MG63 (cell line): ENCODE measurements around the gene DMD. TPM values are rescaled to one million over a fixed set of nuclear protein-coding genes. Genes with fewer than 3 reads are reported as not detected.
"Not testable (repeated sequence)": the region's sequence is repeated elsewhere in the genome, so short reads cannot be mapped to it uniquely, and the experiment has no call there.

Experiments used
- DNase-seq: peaks from one replicate; pipeline ENCODE4 v3.0.0-alpha.2; 2020
- H3K27me3 ChIP-seq: fragments of 250-450 bp; sonication (Bioruptor Pico); 2 replicates; pipeline ENCODE4 v1.5.1; 2020; ENCODE audit warnings: mild to moderate bottlenecking, moderate library complexity
- H3K36me3 ChIP-seq: fragments of 250-450 bp; sonication (Bioruptor Pico); 2 replicates; pipeline ENCODE4 v1.5.1; 2020; ENCODE audit warnings: mild to moderate bottlenecking, moderate library complexity
- H3K4me3 ChIP-seq: fragments of 250-450 bp; sonication (Bioruptor Pico); 2 replicates; pipeline ENCODE4 v1.5.1; 2020; ENCODE audit warnings: mild to moderate bottlenecking, moderate library complexity
- H3K9me3 ChIP-seq: fragments of 250-450 bp; sonication (Bioruptor Pico); 2 replicates; pipeline ENCODE4 v1.5.1; 2020; ENCODE audit warnings: mild to moderate bottlenecking, moderate library complexity
- total RNA-seq: library from RNA; depleted of rRNA; stranded (reverse); fragments of >200 nt; shearing (Covaris generic); gene quantifications from 2 replicates; pipeline ENCODE4 v1.2.3, GENCODE V29; 2014; ENCODE audit warnings: low replicate concordance

The DMD gene
- total RNA-seq, 1 experiment from 2014 or later: 11.5 TPM

DNA sequence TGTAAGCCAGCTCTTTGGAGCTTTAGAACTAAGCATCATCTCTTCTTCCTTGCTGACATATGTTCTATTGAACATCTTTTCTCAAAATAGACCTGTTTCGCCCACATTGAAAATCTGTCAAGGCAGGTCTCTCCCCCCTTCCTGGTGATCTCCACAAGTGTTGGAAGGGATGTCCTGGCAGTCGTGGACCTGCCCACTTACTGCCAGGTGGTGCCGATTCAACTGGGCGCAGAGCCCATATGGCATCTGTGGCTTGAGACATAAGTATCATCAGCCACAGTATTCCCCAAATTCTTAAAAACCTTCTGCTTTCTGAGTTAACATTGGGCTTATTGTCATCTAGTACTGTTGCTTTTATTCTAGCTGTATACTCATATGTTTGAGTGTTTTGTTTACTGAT lies 1170.2 kb downstream of the DMD start:
- Histone ChIP-seq H3K9me3 (no peaks in the 10 kb centered on the region), H3K36me3 (no peaks in the 10 kb centered on the region), H3K4me3 (no peak overlapping the region), H3K27me3 (no peaks in the 10 kb centered on the region)
- no peak for DNase-seq

DNA sequence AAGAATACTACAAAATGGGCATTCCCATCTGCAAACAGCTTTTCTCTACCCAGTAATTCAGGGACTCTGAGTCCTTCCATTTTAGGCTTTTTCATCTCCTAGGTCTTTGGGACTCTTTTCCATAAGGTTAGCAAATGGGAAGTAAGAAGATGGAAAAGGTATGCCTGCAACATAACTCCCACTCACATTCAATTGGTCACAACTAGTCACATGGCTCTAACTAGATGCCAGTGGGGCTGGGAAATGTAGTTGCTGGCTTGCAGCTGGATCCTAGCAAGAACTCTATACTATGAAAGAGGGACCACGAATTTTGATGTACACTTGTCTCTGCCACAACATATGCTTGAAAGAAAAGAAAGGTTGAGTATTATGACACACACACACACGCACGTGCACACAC lies 1184.6 kb downstream of the DMD start:
- Histone ChIP-seq H3K9me3 (no peaks in the 10 kb centered on the region), H3K27me3 (no peaks in the 10 kb centered on the region), H3K36me3 (no peaks in the 10 kb centered on the region), H3K4me3 (no peak overlapping the region)
- DNase-seq: no peak

DNA sequence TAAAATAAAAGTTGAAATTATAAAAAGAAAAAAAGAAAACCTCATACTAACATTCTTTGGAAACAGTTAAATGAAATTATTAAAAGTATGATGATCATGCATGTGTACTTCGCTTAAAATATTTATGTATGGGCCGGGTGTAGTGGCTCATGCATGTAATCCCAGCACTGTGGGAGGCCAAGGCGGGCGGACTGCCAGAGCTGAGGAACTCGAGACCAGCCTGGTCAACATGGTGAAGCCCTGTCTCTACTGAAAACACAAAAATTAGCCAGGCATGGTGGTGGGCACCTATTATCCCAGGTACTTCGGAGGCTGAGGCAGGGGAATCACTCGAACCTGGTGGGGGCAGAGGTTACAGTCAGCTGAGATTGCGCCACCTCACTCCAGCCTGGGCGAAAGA lies 1187.3 kb downstream of the DMD start:
- DNase-seq: no peak

DNA sequence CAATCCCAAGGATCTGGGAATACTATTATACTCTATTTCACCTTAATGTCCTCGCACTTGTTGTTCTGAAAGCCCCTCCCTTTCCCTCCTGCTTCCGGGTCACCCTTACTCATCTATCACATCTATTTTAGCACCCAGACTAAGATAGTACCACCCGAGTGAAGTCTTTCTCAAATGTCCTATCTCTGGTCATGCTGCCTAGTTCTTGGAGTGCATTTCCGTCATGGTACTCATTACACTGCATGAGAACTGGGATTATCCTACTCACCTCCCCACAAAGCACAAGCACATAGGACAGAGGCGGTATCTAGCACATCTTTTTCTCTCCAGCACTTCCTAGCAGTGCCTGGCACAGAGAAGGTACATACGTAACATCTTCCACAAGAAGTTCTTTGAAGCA lies 1195.2 kb downstream of the DMD start:
- H3K27me3 ChIP-seq: no peaks in the 10 kb centered on the region
- no peaks in the 10 kb centered on the region for H3K9me3 ChIP-seq
- H3K36me3 ChIP-seq: no peaks in the 10 kb centered on the region
- DNase-seq: no peak
- no peak overlapping the region for H3K4me3 ChIP-seq

More for the DNA sequence above, 1187.3 kb downstream of the DMD start:
- no peaks in the 10 kb centered on the region for H3K9me3 ChIP-seq
- H3K36me3 ChIP-seq: no peaks in the 10 kb centered on the region
- H3K4me3 ChIP-seq: no peak overlapping the region
- no peaks in the 10 kb centered on the region for H3K27me3 ChIP-seq

DNA sequence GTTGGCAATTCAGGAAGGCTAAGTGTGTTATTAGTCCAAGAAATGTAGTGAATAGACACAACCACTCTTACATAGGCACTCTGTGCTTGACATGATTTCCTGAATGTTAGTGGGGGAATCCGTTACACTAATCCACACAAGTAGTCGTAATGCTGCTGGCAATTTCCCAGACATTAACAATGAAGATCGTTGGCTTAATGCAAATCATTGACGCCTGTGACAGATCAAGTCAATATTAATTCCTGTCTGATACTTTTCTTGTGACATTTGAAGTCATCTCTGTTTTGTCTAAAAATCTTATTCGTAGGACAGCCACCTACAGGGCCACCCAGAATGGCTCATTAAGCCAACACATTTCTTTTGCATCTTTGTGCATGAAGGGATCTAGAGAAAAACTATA lies 1200.4 kb downstream of the DMD start:
- Histone ChIP-seq H3K4me3 (no peak overlapping the region), H3K36me3 (no peaks in the 10 kb centered on the region), H3K9me3 (no peaks in the 10 kb centered on the region), H3K27me3 (no peaks in the 10 kb centered on the region)
- DNase-seq: no peak

GRCh38 chrX:32010212-32010611 lies 1201.1 kb downstream of the DMD start:
- H3K36me3 ChIP-seq: no peaks in the 10 kb centered on the region
- no peaks in the 10 kb centered on the region for H3K9me3 ChIP-seq
- DNase-seq: no peak
- H3K4me3 ChIP-seq: no peak overlapping the region
- H3K27me3 ChIP-seq: no peaks in the 10 kb centered on the region

DNA sequence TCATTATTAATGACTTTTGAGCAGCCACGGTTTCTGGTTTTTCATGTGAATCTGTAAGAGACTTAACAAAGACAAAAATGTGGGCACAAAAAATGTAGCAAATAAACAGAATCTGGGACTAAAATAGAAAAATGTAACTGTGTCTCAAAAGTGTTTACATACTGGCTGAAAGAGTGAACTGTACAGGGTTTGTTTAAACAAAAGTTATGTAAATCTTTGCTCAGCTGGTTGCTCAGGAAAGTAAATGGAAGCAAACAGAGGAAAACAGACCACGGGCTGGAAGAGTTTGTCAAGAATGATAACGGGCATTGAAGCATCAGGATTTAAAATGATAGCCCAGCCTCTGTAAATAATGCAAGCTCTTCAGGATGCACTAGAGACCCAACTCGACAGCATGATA lies 1217.7 kb downstream of the DMD start:
- H3K27me3 ChIP-seq: no peaks in the 10 kb centered on the region
- DNase-seq: no peak

DNA sequence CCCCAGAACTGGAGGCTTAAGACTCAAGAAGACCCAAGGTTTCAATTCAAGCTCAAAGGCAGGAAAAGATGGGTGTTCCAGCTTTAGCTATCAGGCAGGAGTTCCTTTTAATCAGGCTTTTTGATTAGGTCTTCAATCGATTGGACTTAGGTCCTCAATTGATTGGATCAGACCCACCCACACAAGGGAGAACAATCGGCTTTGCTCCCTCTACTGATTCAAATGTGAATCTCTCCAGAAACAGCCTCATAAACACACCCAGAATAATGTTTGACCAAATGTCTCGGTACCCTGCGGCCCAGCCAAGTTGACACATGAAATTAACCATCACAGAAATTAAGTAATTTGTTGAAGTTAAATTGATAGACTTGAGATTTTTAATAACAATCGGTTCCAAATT lies 1222.4 kb downstream of the DMD start:
- DNase-seq: no peak
- no peak overlapping the region for H3K4me3 ChIP-seq
- no peaks in the 10 kb centered on the region for H3K9me3 ChIP-seq
- H3K36me3 ChIP-seq: no peaks in the 10 kb centered on the region
- H3K27me3 ChIP-seq: no peaks in the 10 kb centered on the region

More for the DNA sequence above, 1217.7 kb downstream of the DMD start:
- Histone ChIP-seq H3K4me3 (no peak overlapping the region), H3K36me3 (no peaks in the 10 kb centered on the region), H3K9me3 (no peaks in the 10 kb centered on the region)

- Histone ChIP-seq H3K36me3 (no peaks in the 10 kb centered on the region), H3K4me3 (no peak overlapping the region), H3K27me3 (no peaks in the 10 kb centered on the region), H3K9me3 (no peaks in the 10 kb centered on the region)
- DNase-seq: no peak
These were observed 1229.7 kb downstream of the DMD start for GRCh38 chrX:31981546-31982062.

- Histone ChIP-seq H3K27me3 (no peaks in the 10 kb centered on the region), H3K36me3 (no peaks in the 10 kb centered on the region), H3K4me3 (no peak overlapping the region), H3K9me3 (no peaks in the 10 kb centered on the region)
- no peak for DNase-seq
These were observed 1241.6 kb downstream of the DMD start for GRCh38 chrX:31969714-31970113.

DNA sequence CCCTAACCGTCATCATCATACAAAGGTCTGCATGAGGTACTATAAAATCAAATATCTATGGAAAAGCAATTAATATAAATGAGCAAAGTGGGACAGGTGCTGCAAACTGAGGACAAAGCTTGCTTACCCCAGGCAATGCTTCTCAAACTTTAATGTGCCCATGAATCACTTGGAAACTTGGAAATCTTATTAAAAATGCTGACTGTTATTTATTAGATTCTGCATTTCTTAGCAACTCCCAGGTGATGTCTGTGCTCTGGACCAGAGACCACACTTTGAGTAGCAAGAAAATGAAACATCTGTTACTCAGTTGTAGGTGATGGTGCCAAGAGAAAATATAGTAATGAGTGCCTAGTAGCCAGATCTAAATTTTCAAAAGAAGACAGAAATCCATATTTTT lies 1249.1 kb downstream of the DMD start:
- H3K36me3 ChIP-seq: no peaks in the 10 kb centered on the region
- no peaks in the 10 kb centered on the region for H3K9me3 ChIP-seq
- H3K27me3 ChIP-seq: no peaks in the 10 kb centered on the region
- no peak overlapping the region for H3K4me3 ChIP-seq
- no peak for DNase-seq

DNA sequence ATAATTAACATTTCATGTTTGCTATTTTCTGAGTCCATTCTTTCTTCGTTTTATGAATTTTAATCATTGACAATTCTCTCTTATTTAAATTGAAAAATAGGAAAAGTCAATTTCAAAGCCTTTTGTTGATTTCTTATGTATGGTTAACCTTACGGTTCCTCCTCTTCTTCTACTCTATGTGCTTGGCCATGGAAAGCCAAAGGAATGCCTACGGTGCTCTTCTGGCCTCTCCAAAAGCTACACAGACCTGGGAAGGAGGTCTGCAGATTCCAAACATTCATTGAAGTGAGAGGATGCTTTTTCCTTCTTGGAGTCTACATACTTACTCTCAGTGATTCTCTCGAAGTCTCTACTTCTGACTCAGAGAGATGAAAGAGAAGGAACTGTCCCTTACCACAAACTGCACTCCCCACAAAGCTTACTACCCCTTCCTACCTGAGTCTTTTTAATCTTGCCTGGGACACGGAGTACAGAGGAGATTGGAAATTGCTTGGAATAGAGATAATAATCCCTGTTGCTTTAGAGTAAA lies 1276.4 kb downstream of the DMD start:
- no peaks in the 10 kb centered on the region for H3K27me3 ChIP-seq
- no peaks in the 10 kb centered on the region for H3K9me3 ChIP-seq
- DNase-seq: no peak
- no peak overlapping the region for H3K4me3 ChIP-seq
- H3K36me3 ChIP-seq: no peaks in the 10 kb centered on the region

DNA sequence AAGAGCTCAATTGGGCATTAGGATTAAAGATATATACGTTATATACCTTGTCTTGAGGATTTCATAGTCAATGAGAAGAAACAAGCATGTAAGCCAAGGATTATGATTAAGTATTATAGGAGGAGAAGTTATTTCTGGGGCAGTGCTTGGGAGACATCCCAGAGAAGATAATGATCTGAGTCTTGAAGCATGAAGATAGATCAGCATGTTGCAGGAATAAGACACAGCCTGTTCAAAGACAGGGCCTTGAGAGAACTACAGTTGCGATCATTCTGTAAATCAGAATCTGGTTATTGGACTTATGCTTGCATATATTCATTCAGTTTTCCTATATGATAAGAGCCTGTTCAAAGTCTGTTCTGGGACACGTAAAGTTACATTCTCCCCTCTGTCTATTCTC lies 1277.3 kb downstream of the DMD start:
- no peak for DNase-seq
- no peaks in the 10 kb centered on the region for H3K9me3 ChIP-seq
- no peaks in the 10 kb centered on the region for H3K36me3 ChIP-seq
- no peak overlapping the region for H3K4me3 ChIP-seq
- H3K27me3 ChIP-seq: no peaks in the 10 kb centered on the region

GRCh38 chrX:31932769-31933168 lies 1278.6 kb downstream of the DMD start:
- H3K27me3 ChIP-seq: no peaks in the 10 kb centered on the region
- DNase-seq: no peak
- no peaks in the 10 kb centered on the region for H3K36me3 ChIP-seq
- H3K9me3 ChIP-seq: no peaks in the 10 kb centered on the region
- no peak overlapping the region for H3K4me3 ChIP-seq

GRCh38 chrX:31932320-31932719 lies 1279.0 kb downstream of the DMD start:
- H3K36me3 ChIP-seq, DNase-seq, H3K4me3 ChIP-seq, H3K27me3 ChIP-seq, H3K9me3 ChIP-seq: not testable (repeated sequence)

- peak; percentile 42 for DNase-seq
- no peak overlapping the region for H3K4me3 ChIP-seq
- H3K27me3 ChIP-seq: no peaks in the 10 kb centered on the region
- H3K36me3 ChIP-seq: no peaks in the 10 kb centered on the region
- H3K9me3 ChIP-seq: no peaks in the 10 kb centered on the region
These were observed 1280.1 kb downstream of the DMD start for GRCh38 chrX:31931225-31931624.

- no peaks in the 10 kb centered on the region for H3K9me3 ChIP-seq
- no peak for DNase-seq
- H3K36me3 ChIP-seq: no peaks in the 10 kb centered on the region
- no peak overlapping the region for H3K4me3 ChIP-seq
- H3K27me3 ChIP-seq: no peaks in the 10 kb centered on the region
These were observed 1282.0 kb downstream of the DMD start for GRCh38 chrX:31929366-31929765.

GRCh38 chrX:31921236-31921635 lies 1290.1 kb downstream of the DMD start:
- no peaks in the 10 kb centered on the region for H3K36me3 ChIP-seq
- no peaks in the 10 kb centered on the region for H3K9me3 ChIP-seq
- DNase-seq: no peak
- H3K27me3 ChIP-seq: no peaks in the 10 kb centered on the region
- H3K4me3 ChIP-seq: peak overlapping the region; percentile 24
